HG03097 (cell line): Measurements from ENCODE around the gene SLC15A3.

Source experiments
- ATAC-seq: cut with Tn5 transposase; IDR thresholded peaks from one replicate; pipeline ENCODE4 v1.9.1; 2021; ENCODE audit not compliant: unreplicated experiment, low FRiP score

The SLC15A3 gene

GRCh38 chr11:60948250-60948649 lies 3.7 kb downstream of the SLC15A3 start:
- ATAC-seq: no peak

GRCh38 chr11:60947700-60948099 lies 4.3 kb downstream of the SLC15A3 start:
- no peak for ATAC-seq

- no peak for ATAC-seq
Observed at GRCh38 chr11:60946601-60947264, 5.2 kb downstream of the SLC15A3 start.

- ATAC-seq: no peak
Observed at GRCh38 chr11:60945295-60945667, 6.7 kb downstream of the SLC15A3 start.

- no peak for ATAC-seq
Observed at GRCh38 chr11:60944490-60945294, 7.3 kb downstream of the SLC15A3 start.

- no peak for ATAC-seq
Observed at GRCh38 chr11:60942970-60943565, 8.9 kb downstream of the SLC15A3 start.

GRCh38 chr11:60942219-60942618 lies 9.8 kb downstream of the SLC15A3 start:
- no peak for ATAC-seq

- no peak for ATAC-seq
Observed at GRCh38 chr11:60941371-60942119, 10.4 kb downstream of the SLC15A3 start.

GRCh38 chr11:60939855-60940254 lies 12.1 kb downstream of the SLC15A3 start:
- no peak for ATAC-seq

GRCh38 chr11:60939301-60939700 lies 12.7 kb downstream of the SLC15A3 start:
- ATAC-seq: no peak

GRCh38 chr11:60938500-60938899 lies 13.5 kb downstream of the SLC15A3 start:
- no peak for ATAC-seq

- no peak for ATAC-seq
Observed at GRCh38 chr11:60937811-60938210, 14.2 kb downstream of the SLC15A3 start.

- ATAC-seq: no peak
Observed at GRCh38 chr11:60937144-60937527, 14.8 kb downstream of the SLC15A3 start.

GRCh38 chr11:60936467-60937143 lies 15.4 kb downstream of the SLC15A3 start:
- ATAC-seq: no peak

- ATAC-seq: no peak
Observed at GRCh38 chr11:60935676-60936442, 16.1 kb downstream of the SLC15A3 start.

- ATAC-seq: no peak
Observed at GRCh38 chr11:60934790-60935605, 17.0 kb downstream of the SLC15A3 start.

- ATAC-seq: no peak
Observed at GRCh38 chr11:60934124-60934789, 17.7 kb downstream of the SLC15A3 start.

- ATAC-seq: no peak
Observed at GRCh38 chr11:60933416-60934123, 18.4 kb downstream of the SLC15A3 start.
